Fibroblast of pulmonary artery (primary cell): Measurements from ENCODE around the gene NAGK.
"Not testable (repeated sequence)": the region's sequence is repeated elsewhere in the genome, so short reads cannot be mapped to it uniquely, and the experiment has no call there.

Source experiments
- DNase-seq: peaks from one replicate; pipeline ENCODE4 v3.0.0-alpha.2; 2010; ENCODE audit warnings: low read depth
- H3K4me3 ChIP-seq: replicated peaks from 2 replicates; pipeline ENCODE4 v1.5.1; 2011; ENCODE audit warnings: low read depth, mild to moderate bottlenecking, control low read depth, low read length, moderate library complexity
- TF ChIP-seq, protein P1 (sequence below): IDR thresholded peaks from 2 replicates; pipeline ENCODE4 v1.5.1; 2011; ENCODE audit warnings: mild to moderate bottlenecking, control low read depth, low read length, inconsistent platforms; ENCODE audit errors: missing control alignments

The NAGK gene

DNA sequence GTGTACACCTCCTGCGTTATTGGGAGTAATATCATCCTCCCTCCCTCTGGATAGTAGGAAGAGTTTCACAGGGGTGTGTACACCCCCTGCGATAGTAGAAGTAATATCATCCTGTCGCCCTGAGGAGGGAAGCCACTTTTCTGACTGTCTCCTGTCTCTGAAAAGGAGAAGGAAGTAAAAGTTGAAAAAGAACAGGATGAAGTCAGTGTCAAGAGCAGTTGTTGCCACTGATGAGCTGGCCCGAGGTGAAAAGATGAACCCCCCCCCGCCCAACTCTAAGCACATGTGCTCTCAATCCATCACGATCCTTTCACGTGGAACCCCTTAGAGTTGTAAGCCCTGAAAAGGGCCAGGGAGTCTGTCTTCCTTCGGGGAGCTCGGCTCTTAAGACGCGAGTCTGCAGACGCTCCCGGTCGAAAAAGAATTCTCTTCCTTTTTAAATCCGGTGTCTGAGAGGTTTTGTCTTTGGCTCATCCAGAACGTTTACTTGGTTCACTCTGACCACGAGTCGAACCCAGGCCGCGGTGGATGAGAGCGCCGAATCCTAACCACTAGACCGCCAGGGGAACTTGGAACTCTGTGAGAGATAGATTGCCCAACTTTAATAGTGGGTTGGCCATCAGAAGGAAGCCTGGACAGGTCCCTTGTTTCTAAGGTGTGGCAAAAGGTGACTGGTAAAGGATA, 22.4 kb upstream of the NAGK start:
- no peak for DNase-seq
- TF ChIP-seq, protein P1, sequence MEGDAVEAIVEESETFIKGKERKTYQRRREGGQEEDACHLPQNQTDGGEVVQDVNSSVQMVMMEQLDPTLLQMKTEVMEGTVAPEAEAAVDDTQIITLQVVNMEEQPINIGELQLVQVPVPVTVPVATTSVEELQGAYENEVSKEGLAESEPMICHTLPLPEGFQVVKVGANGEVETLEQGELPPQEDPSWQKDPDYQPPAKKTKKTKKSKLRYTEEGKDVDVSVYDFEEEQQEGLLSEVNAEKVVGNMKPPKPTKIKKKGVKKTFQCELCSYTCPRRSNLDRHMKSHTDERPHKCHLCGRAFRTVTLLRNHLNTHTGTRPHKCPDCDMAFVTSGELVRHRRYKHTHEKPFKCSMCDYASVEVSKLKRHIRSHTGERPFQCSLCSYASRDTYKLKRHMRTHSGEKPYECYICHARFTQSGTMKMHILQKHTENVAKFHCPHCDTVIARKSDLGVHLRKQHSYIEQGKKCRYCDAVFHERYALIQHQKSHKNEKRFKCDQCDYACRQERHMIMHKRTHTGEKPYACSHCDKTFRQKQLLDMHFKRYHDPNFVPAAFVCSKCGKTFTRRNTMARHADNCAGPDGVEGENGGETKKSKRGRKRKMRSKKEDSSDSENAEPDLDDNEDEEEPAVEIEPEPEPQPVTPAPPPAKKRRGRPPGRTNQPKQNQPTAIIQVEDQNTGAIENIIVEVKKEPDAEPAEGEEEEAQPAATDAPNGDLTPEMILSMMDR: no peak
- H3K4me3 ChIP-seq: no peak overlapping the region

DNA sequence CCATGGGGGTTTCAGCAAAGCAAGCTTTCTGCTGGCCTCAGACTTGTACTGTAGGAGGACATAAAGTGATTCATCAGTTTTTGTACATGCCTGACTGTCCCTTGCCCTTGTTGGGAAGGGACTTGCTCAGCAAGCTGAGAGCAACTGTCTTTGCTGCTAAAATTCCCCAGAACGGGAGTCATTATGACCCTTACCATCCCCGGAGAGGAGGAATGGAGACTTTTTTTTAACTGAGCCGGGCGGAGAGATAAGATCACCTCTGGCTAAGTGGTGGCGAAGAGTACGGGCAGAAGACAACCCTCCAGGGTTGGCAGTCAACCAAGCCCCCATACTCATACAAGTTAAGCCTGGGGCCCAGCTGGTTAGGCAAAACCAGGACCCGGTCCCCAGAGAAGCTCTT, 20.4 kb upstream of the NAGK start:
- DNase-seq: no peak
- no peak overlapping the region for H3K4me3 ChIP-seq
- TF ChIP-seq, protein P1: no peak

GRCh38 chr2:71049704-71050360, 18.6 kb upstream of the NAGK start:
- H3K4me3 ChIP-seq, DNase-seq: not testable (repeated sequence)

DNA sequence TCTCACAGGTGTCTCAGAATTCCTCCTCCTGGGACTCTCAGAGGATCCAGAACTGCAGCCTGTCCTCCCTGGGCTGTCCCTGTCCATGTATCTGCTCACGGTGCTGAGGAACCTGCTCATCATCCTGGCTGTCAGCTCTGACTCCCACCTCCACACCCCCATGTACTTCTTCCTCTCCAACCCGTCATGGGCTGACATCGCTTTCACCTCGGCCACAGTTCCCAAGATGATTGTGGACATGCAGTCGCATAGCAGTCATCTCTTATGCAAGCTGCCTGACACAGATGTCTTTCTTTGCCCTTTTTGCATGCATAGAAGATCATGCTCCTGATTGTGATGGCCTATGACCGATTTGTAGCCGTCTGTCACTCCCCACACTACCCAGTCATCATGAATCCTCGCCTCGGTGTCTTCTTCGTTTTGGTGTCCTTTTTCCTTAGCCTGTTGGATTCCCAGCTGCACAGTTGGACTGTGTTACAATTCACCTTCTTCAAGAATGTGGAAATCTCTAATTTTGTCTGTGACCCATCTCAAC, 13.2 kb upstream of the NAGK start:
- H3K4me3 ChIP-seq, DNase-seq: not testable (repeated sequence)

- DNase-seq: no peak
- no peak overlapping the region for H3K4me3 ChIP-seq
- TF ChIP-seq, protein P1: no peak
Measured at GRCh38 chr2:71060211-71060610, 8.2 kb upstream of the NAGK start.

- no peak overlapping the region for H3K4me3 ChIP-seq
- TF ChIP-seq, protein P1: no peak
- no peak for DNase-seq
Measured at GRCh38 chr2:71060871-71061270, 7.6 kb upstream of the NAGK start.

- no peak for DNase-seq
Measured at GRCh38 chr2:71063216-71063615, 5.2 kb upstream of the NAGK start.

More at GRCh38 chr2:71063216-71063615, 5.2 kb upstream of the NAGK start:
- no peak overlapping the region for H3K4me3 ChIP-seq
- TF ChIP-seq, protein P1: no peak
